ENCODE data around the gene BABAM2.
"Not testable (repeated sequence)": the region's sequence is repeated elsewhere in the genome, so short reads cannot be mapped to it uniquely, and the experiment has no call there.

DNA sequence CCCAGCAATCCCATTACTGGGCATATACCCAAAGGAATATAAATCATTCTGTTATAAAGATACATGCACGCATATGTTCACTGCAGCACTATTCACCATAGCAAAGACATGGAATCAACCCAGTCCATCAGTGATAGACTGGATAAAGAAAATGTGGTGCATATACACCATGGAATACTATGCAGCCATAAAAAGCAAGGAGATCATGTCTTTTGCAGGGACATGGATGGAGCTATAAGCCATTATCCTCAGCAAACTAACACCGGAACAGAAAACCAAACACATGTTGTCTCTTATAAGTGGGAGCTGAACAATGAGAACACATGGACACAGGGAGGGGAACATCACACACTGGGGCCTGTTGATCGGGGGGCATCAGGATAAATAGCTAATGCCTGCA, 441.3 kb downstream of the BABAM2 start:
- TF ChIP-seq, protein P1, sequence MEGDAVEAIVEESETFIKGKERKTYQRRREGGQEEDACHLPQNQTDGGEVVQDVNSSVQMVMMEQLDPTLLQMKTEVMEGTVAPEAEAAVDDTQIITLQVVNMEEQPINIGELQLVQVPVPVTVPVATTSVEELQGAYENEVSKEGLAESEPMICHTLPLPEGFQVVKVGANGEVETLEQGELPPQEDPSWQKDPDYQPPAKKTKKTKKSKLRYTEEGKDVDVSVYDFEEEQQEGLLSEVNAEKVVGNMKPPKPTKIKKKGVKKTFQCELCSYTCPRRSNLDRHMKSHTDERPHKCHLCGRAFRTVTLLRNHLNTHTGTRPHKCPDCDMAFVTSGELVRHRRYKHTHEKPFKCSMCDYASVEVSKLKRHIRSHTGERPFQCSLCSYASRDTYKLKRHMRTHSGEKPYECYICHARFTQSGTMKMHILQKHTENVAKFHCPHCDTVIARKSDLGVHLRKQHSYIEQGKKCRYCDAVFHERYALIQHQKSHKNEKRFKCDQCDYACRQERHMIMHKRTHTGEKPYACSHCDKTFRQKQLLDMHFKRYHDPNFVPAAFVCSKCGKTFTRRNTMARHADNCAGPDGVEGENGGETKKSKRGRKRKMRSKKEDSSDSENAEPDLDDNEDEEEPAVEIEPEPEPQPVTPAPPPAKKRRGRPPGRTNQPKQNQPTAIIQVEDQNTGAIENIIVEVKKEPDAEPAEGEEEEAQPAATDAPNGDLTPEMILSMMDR (IDR thresholded peaks at IDR 0.05), result not testable (repeated sequence)
- TF ChIP-seq POLR2A (IDR thresholded peaks at IDR 0.05), result not testable (repeated sequence)

Measured in Peyer's patch (tissue), 4 donors.